GM18526 (cell line): ENCODE results near the gene ANKRD10.

Source experiments
- POLR2A ChIP-seq: IDR thresholded peaks from 3 replicates; pipeline ENCODE4 v1.6.1; 2011; ENCODE audit not compliant: insufficient read length; ENCODE audit errors: extremely low read depth

Gene ANKRD10

GRCh38 chr13:110860983-110861382 lies 53.9 kb downstream of the ANKRD10 start:
- no peak for TF ChIP-seq POLR2A

- no peak for TF ChIP-seq POLR2A
Observed at GRCh38 chr13:110856942-110857835, 57.7 kb downstream of the ANKRD10 start.

- TF ChIP-seq POLR2A: no peak
Observed at GRCh38 chr13:110855363-110855762, 59.5 kb downstream of the ANKRD10 start.

GRCh38 chr13:110854866-110855265 lies 60.0 kb downstream of the ANKRD10 start:
- no peak for TF ChIP-seq POLR2A

- TF ChIP-seq POLR2A: no peak
Observed at GRCh38 chr13:110853235-110853721, 61.6 kb downstream of the ANKRD10 start.

GRCh38 chr13:110850840-110851239 lies 64.0 kb downstream of the ANKRD10 start:
- TF ChIP-seq POLR2A: no peak

GRCh38 chr13:110850006-110850405 lies 64.9 kb downstream of the ANKRD10 start:
- TF ChIP-seq POLR2A: no peak

- TF ChIP-seq POLR2A: no peak
Observed at GRCh38 chr13:110845520-110845919, 69.3 kb downstream of the ANKRD10 start.

- no peak for TF ChIP-seq POLR2A
Observed at GRCh38 chr13:110841846-110842245, 73.0 kb downstream of the ANKRD10 start.

GRCh38 chr13:110841406-110841805 lies 73.5 kb downstream of the ANKRD10 start:
- no peak for TF ChIP-seq POLR2A

- no peak for TF ChIP-seq POLR2A
Observed at GRCh38 chr13:110838867-110839538, 75.9 kb downstream of the ANKRD10 start.

- TF ChIP-seq POLR2A: no peak
Observed at GRCh38 chr13:110838116-110838515, 76.8 kb downstream of the ANKRD10 start.

GRCh38 chr13:110836605-110836903 lies 78.3 kb downstream of the ANKRD10 start:
- no peak for TF ChIP-seq POLR2A

- no peak for TF ChIP-seq POLR2A
Observed at GRCh38 chr13:110835721-110836604, 78.9 kb downstream of the ANKRD10 start.

GRCh38 chr13:110834572-110834971 lies 80.3 kb downstream of the ANKRD10 start:
- no peak for TF ChIP-seq POLR2A
